HG02840 (cell line): Measurements from ENCODE around the gene FAM120B.

ENCODE experiments used
- ATAC-seq: cut with Tn5 transposase; IDR thresholded peaks from one replicate; pipeline ENCODE4 v1.9.1; 2021; ENCODE audit warnings: mild to moderate bottlenecking, moderate library complexity, moderate number of reproducible peaks; ENCODE audit not compliant: unreplicated experiment, low FRiP score

The FAM120B gene

GRCh38 chr6:170451762-170452651 is 145.4 kb downstream of the FAM120B start:
- no peak for ATAC-seq

- no peak for ATAC-seq
Measured at GRCh38 chr6:170452767-170453545, 146.4 kb downstream of the FAM120B start.

GRCh38 chr6:170453586-170454511 is 147.3 kb downstream of the FAM120B start:
- no peak for ATAC-seq

GRCh38 chr6:170454512-170455285 is 148.1 kb downstream of the FAM120B start:
- no peak for ATAC-seq

GRCh38 chr6:170455335-170455979 is 148.9 kb downstream of the FAM120B start:
- no peak for ATAC-seq

- no peak for ATAC-seq
Measured at GRCh38 chr6:170456334-170456733, 149.8 kb downstream of the FAM120B start.
